Subcutaneous abdominal adipose tissue (tissue), 5 donors: Measurements from ENCODE around the gene VPS9D1.
"Not testable (repeated sequence)": the region's sequence is repeated elsewhere in the genome, so short reads cannot be mapped to it uniquely, and the experiment has no call there.

Source experiments
- H3K27ac ChIP-seq: one replicate; pipeline ENCODE4 v1.7.0; 2013; ENCODE audit warnings: low read depth, mild to moderate bottlenecking, inconsistent platforms, low read length, moderate library complexity
- H3K27me3 ChIP-seq, 5 donors: one replicate each; pipeline ENCODE4 v1.7.0; 2013; ENCODE audit warnings: low read length in 5 of 5, inconsistent platforms in 1 of 5; ENCODE audit not compliant: control insufficient read depth in 5 of 5, insufficient read depth in 4 of 5
- H3K36me3 ChIP-seq, 5 donors: one replicate each; pipeline ENCODE4 v1.7.0; 2013; ENCODE audit warnings: low read length in 5 of 5; ENCODE audit not compliant: control insufficient read depth in 5 of 5, insufficient read depth in 5 of 5
- H3K4me1 ChIP-seq, 5 donors: one replicate each; pipeline ENCODE4 v1.7.0; 2013; ENCODE audit warnings: low read length in 5 of 5, mild to moderate bottlenecking in 3 of 5, moderate library complexity in 1 of 5; ENCODE audit not compliant: control insufficient read depth in 5 of 5, insufficient read depth in 5 of 5
- H3K4me3 ChIP-seq, 5 donors: one replicate each; pipeline ENCODE4 v1.7.0; 2013; ENCODE audit warnings: low read length in 5 of 5, low read depth in 1 of 5
- H3K9ac ChIP-seq, 5 donors: one replicate each; pipeline ENCODE4 v1.7.0; 2013; ENCODE audit warnings: low read length in 5 of 5, mild to moderate bottlenecking in 4 of 5, moderate library complexity in 3 of 5
- H3K9me3 ChIP-seq, 5 donors: one replicate each; pipeline ENCODE4 v1.7.0; 2013; ENCODE audit warnings: low read length in 5 of 5; ENCODE audit not compliant: control insufficient read depth in 5 of 5
- donor health status: healthy.
- donor health status: healthy.
- donor health status: healthy.
- donor health status: healthy.
- donor health status: healthy.

VPS9D1 gene

DNA sequence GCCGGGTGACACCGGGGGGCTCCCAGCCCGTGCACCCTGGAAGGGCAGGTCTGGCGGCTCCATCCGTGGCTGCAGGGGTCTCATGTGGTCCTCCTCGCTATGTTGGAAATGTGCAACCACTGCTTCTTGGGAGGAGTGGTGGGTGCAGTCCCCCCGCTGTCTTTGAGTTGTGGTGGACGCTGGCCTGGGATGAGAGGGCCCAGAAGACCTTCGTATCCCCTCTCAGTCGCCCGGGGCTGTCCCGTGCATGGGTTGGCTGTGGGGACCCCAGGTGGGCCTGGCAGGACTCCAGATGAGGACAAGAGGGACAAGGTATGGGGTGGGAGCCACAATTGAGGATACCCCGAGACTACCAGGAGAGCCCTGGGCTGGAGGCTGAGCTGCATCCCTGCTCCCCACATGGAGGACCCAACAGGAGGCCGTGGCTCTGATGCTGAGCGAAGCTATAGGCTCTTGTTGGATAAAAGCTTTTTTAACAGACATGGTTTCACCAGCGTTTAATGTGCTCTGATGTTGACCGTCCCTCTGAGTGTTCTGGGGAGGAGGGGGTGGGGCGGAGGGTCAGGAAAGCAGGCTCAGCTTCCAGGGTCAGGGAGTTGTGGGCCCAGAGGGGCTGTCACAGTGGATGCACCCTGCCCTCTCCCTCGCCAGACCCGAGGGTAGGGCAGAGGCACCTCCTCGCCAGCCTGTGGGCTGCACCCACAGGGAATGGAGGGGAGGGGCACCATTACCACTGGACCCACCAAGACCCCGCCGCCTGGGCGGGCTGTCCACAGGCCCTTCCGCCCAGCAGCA is 24.6 kb downstream of the VPS9D1 start:
- Histone ChIP-seq H3K4me3 (no peak overlapping the region), H3K4me1 (peaks cover 3 to 15% (median 15%) of the 10 kb centered on the region in 5 donors), H3K27me3 (no peaks in the 10 kb centered on the region), H3K9ac (no peak overlapping the region), H3K9me3 (no peaks in the 10 kb centered on the region), H3K27ac (no peak overlapping the region), H3K36me3 (peaks cover 0 to 63% (median 44%) of the 10 kb centered on the region in 5 donors)

DNA sequence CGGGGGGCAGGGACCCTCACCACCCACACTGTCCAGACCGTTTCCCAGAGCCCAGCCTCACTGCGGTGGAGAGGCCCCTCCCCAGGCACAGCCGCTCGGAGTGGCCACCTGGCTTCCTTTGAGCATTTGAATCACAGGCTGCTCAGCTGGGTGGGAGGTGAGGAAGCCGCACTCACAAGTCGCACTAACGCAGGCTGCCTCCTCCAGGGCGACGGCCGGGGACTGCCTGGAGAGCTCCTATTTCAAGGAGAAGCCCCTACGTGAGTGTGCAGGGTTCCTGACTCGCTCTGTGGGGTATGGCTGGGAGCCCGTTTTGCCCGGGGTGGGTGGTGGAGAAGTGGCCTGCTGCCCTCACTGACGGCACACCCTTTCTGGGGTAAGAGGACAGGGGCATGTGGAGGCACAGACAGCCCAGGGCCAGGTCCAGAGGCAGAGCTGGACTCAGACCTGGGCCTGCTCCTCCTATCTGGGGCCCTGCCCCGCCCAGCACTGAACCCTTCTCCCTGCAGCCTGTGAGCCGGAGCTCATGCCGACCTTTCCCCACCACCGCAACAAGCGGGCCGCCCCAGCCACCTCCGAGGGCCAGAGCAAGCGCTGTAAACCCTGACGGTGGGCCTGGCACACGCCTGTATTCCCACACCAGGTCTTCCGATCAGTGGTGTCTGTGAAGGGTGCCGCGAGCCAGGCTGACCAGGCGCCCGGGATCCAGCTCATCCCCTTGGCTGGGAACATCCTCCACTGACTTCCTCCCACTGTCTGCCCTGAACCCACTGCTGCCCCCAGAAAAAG is 25.4 kb downstream of the VPS9D1 start:
- no peak overlapping the region for H3K27ac ChIP-seq
- no peaks in the 10 kb centered on the region for H3K27me3 ChIP-seq
- H3K9me3 ChIP-seq: no peaks in the 10 kb centered on the region
- no peak overlapping the region for H3K9ac ChIP-seq
- peaks cover under 1 to 7% (median 7%) of the 10 kb centered on the region in 5 donors for H3K4me1 ChIP-seq
- peaks cover 0 to 68% (median 49%) of the 10 kb centered on the region in 5 donors for H3K36me3 ChIP-seq
- no peak overlapping the region for H3K4me3 ChIP-seq

GRCh38 chr16:89694784-89695085 is 26.0 kb downstream of the VPS9D1 start:
- not testable (repeated sequence) for H3K4me3 ChIP-seq, H3K27ac ChIP-seq, H3K27me3 ChIP-seq, H3K4me1 ChIP-seq, H3K9me3 ChIP-seq, H3K9ac ChIP-seq
- peaks cover 0 to 70% (median 50%) of the 10 kb centered on the region in 5 donors for H3K36me3 ChIP-seq

- Histone ChIP-seq H3K9ac (no peak overlapping the region), H3K27me3 (no peaks in the 10 kb centered on the region), H3K36me3 (peaks cover 0 to 70% (median 52%) of the 10 kb centered on the region in 5 donors), H3K9me3 (no peaks in the 10 kb centered on the region), H3K4me1 (no peaks in the 10 kb centered on the region), H3K4me3 (no peak overlapping the region), H3K27ac (no peak overlapping the region)
These were observed 26.5 kb downstream of the VPS9D1 start for GRCh38 chr16:89693931-89694783.

- Histone ChIP-seq H3K27ac (no peak overlapping the region), H3K9ac (no peak overlapping the region), H3K9me3 (no peaks in the 10 kb centered on the region), H3K4me3 (no peak overlapping the region), H3K4me1 (no peaks in the 10 kb centered on the region), H3K36me3 (peaks cover 0 to 70% (median 54%) of the 10 kb centered on the region in 5 donors), H3K27me3 (no peaks in the 10 kb centered on the region)
These were observed 27.4 kb downstream of the VPS9D1 start for GRCh38 chr16:89693289-89693731.

DNA sequence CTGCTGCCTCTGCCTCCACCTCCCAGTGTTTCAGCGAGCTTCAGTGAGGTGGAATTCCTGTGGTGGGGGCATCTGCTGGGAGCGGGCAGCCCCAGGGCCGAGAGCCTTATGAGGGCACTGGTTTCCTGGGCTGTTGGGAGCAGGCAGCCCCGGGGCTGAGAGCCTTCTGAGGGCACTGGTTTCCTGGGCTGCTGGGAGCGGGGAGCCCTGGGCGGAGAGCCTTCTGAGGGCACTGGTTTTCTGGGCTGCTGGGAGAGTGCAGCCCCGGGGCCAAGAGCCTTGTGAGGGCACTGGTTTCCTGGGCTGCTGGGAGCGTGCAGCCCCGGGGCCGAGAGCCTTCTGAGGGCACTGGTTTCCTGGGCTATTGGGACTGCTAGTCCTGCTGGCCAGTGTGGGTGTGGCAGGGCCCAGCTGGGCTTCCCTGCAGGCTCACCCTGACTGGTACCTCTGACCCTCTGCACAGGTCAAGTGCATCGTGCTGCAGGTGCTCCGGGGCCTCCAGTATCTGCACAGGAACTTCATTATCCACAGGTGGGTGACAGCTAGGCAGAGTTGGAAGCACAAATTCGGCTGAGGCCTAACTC is 28.6 kb downstream of the VPS9D1 start:
- Histone ChIP-seq H3K27ac (no peak overlapping the region), H3K4me1 (peaks cover 0 to 8% (median 8%) of the 10 kb centered on the region in 5 donors), H3K36me3 (peaks cover 0 to 59% (median 52%) of the 10 kb centered on the region in 5 donors), H3K27me3 (no peaks in the 10 kb centered on the region), H3K9ac (no peak overlapping the region), H3K4me3 (no peak overlapping the region), H3K9me3 (no peaks in the 10 kb centered on the region)

- H3K27me3 ChIP-seq: no peaks in the 10 kb centered on the region
- peaks cover 0 to 54% (median 52%) of the 10 kb centered on the region in 5 donors for H3K36me3 ChIP-seq
- no peak overlapping the region for H3K27ac ChIP-seq
- peaks cover 0 to 10% (median 10%) of the 10 kb centered on the region in 5 donors for H3K4me1 ChIP-seq
- H3K9ac ChIP-seq: no peak overlapping the region
- no peak overlapping the region for H3K4me3 ChIP-seq
- H3K9me3 ChIP-seq: no peaks in the 10 kb centered on the region
These were observed 29.3 kb downstream of the VPS9D1 start for GRCh38 chr16:89691231-89691985.

DNA sequence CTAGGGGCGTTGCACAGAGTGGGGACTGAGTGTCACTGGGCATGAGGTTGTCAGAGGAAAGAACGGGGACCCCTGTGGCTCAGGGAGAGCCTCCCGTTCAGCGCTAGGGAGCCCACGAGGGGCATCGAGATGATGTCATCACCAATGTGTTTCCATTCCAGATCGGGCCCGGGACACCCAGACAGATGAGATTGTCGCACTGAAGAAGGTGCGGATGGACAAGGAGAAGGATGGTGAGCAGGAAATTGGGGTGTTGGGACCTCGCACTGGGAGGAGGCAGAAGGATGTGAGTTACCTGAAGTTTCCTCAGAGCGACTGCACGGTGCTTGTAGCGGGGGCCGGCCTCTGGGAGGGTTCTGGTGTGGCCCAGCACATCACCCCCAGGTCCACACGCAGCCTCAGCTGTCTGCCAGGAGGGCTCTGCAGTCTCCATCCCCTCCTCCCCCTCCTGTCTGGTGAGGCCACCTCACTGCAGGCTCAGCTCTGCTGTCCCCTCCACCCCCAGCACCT is 30.3 kb downstream of the VPS9D1 start:
- Histone ChIP-seq H3K27me3 (no peaks in the 10 kb centered on the region), H3K36me3 (peaks cover 0 to 48% (median 45%) of the 10 kb centered on the region in 5 donors), H3K4me3 (no peak overlapping the region)

GRCh38 chr16:89689621-89690020 is 31.1 kb downstream of the VPS9D1 start:
- peaks cover 0 to 13% (median 10%) of the 10 kb centered on the region in 5 donors for H3K4me1 ChIP-seq
- H3K27me3 ChIP-seq, H3K27ac ChIP-seq: not testable (repeated sequence)

More for the DNA sequence above, 30.3 kb downstream of the VPS9D1 start:
- Histone ChIP-seq H3K9ac (no peak overlapping the region), H3K9me3 (no peaks in the 10 kb centered on the region), H3K4me1 (peaks cover 0 to 13% (median 10%) of the 10 kb centered on the region in 5 donors), H3K27ac (no peak overlapping the region)

More at GRCh38 chr16:89689621-89690020, 31.1 kb downstream of the VPS9D1 start:
- peaks cover 0 to 42% (median 38%) of the 10 kb centered on the region in 5 donors for H3K36me3 ChIP-seq
- not testable (repeated sequence) for H3K9me3 ChIP-seq, H3K4me3 ChIP-seq, H3K9ac ChIP-seq
